ENCODE measurements around the gene DNPEP.

DNPEP gene

GRCh38 chr2:219368690-219369191 is 19.0 kb downstream of the DNPEP start:
- Mint-ChIP-seq H3K27me3 (no peaks in the 10 kb centered on the region), H3K9me3 (ENCODE audit: low read depth) (no peaks in the 10 kb centered on the region), H3K4me1 (ENCODE audit: low read depth) (no peaks in the 10 kb centered on the region), H3K4me3 (no peak overlapping the region), H3K36me3 (peaks cover 3% of the 10 kb centered on the region), H3K27ac (no peak overlapping the region)

- Mint-ChIP-seq H3K27ac (no peak overlapping the region), H3K36me3 (peaks cover 11% of the 10 kb centered on the region), H3K4me3 (no peak overlapping the region), H3K4me1 (ENCODE audit: low read depth) (peaks cover 6% of the 10 kb centered on the region), H3K27me3 (peaks cover 11% of the 10 kb centered on the region), H3K9me3 (ENCODE audit: low read depth) (no peaks in the 10 kb centered on the region)
Measured at GRCh38 chr2:219362524-219363164, 25.1 kb downstream of the DNPEP start.

GRCh38 chr2:219362072-219362471 is 25.6 kb downstream of the DNPEP start:
- Mint-ChIP-seq H3K4me3 (no peak overlapping the region), H3K36me3 (peaks cover 11% of the 10 kb centered on the region), H3K4me1 (ENCODE audit: low read depth) (peaks cover 6% of the 10 kb centered on the region), H3K27me3 (peaks cover 11% of the 10 kb centered on the region), H3K9me3 (ENCODE audit: low read depth) (no peaks in the 10 kb centered on the region), H3K27ac (no peak overlapping the region)

- H3K27me3 Mint-ChIP-seq = peaks cover 26% of the 10 kb centered on the region
- H3K4me3 Mint-ChIP-seq = peak overlapping the region; percentile 48
Measured at GRCh38 chr2:219358170-219359075, 29.3 kb downstream of the DNPEP start.

GRCh38 chr2:219356834-219357233 is 30.9 kb downstream of the DNPEP start:
- Mint-ChIP-seq H3K4me1 (ENCODE audit: low read depth) (peaks cover 6% of the 10 kb centered on the region), H3K4me3 (peak overlapping the region; percentile 38), H3K27me3 (peaks cover 26% of the 10 kb centered on the region), H3K9me3 (ENCODE audit: low read depth) (no peaks in the 10 kb centered on the region), H3K36me3 (peaks cover 9% of the 10 kb centered on the region), H3K27ac (no peak overlapping the region)

More at GRCh38 chr2:219358170-219359075, 29.3 kb downstream of the DNPEP start:
- H3K27ac Mint-ChIP-seq = no peak overlapping the region
- H3K9me3 Mint-ChIP-seq (ENCODE audit: low read depth) = no peaks in the 10 kb centered on the region
- H3K4me1 Mint-ChIP-seq (ENCODE audit: low read depth) = peaks cover 6% of the 10 kb centered on the region
- H3K36me3 Mint-ChIP-seq = peaks cover 11% of the 10 kb centered on the region

- Mint-ChIP-seq H3K27me3 (peaks cover 22% of the 10 kb centered on the region), H3K27ac (no peak overlapping the region), H3K4me3 (no peak overlapping the region), H3K36me3 (no peaks in the 10 kb centered on the region), H3K9me3 (ENCODE audit: low read depth) (no peaks in the 10 kb centered on the region), H3K4me1 (ENCODE audit: low read depth) (peaks cover 6% of the 10 kb centered on the region)
Measured at GRCh38 chr2:219354582-219354981, 33.1 kb downstream of the DNPEP start.

- peaks cover 2% of the 10 kb centered on the region for H3K36me3 Mint-ChIP-seq
- no peak overlapping the region for H3K27ac Mint-ChIP-seq
- H3K27me3 Mint-ChIP-seq = peaks cover 24% of the 10 kb centered on the region
- H3K4me3 Mint-ChIP-seq = no peak overlapping the region
- H3K9me3 Mint-ChIP-seq (ENCODE audit: low read depth) = no peaks in the 10 kb centered on the region
- peaks cover 3% of the 10 kb centered on the region for H3K4me1 Mint-ChIP-seq (ENCODE audit: low read depth)
Measured at GRCh38 chr2:219353129-219353528, 34.6 kb downstream of the DNPEP start.

GRCh38 chr2:219352448-219353023 is 35.2 kb downstream of the DNPEP start:
- Mint-ChIP-seq H3K36me3 (peaks cover 4% of the 10 kb centered on the region), H3K4me3 (no peak overlapping the region), H3K9me3 (ENCODE audit: low read depth) (no peaks in the 10 kb centered on the region), H3K4me1 (ENCODE audit: low read depth) (no peaks in the 10 kb centered on the region), H3K27me3 (peaks cover 24% of the 10 kb centered on the region), H3K27ac (no peak overlapping the region)

GRCh38 chr2:219350710-219351221 is 36.9 kb downstream of the DNPEP start:
- H3K4me3 Mint-ChIP-seq = no peak overlapping the region
- no peak overlapping the region for H3K27ac Mint-ChIP-seq
- H3K27me3 Mint-ChIP-seq = peaks cover 19% of the 10 kb centered on the region

GRCh38 chr2:219350215-219350614 is 37.5 kb downstream of the DNPEP start:
- Mint-ChIP-seq H3K4me1 (ENCODE audit: low read depth) (no peaks in the 10 kb centered on the region), H3K36me3 (peaks cover 4% of the 10 kb centered on the region), H3K4me3 (no peak overlapping the region), H3K9me3 (ENCODE audit: low read depth) (no peaks in the 10 kb centered on the region), H3K27ac (no peak overlapping the region), H3K27me3 (peaks cover 20% of the 10 kb centered on the region)

More at GRCh38 chr2:219350710-219351221, 36.9 kb downstream of the DNPEP start:
- H3K9me3 Mint-ChIP-seq (ENCODE audit: low read depth) = no peaks in the 10 kb centered on the region
- H3K4me1 Mint-ChIP-seq (ENCODE audit: low read depth) = no peaks in the 10 kb centered on the region
- peaks cover 4% of the 10 kb centered on the region for H3K36me3 Mint-ChIP-seq

GRCh38 chr2:219344751-219345430 is 42.8 kb downstream of the DNPEP start:
- H3K4me1 Mint-ChIP-seq (ENCODE audit: low read depth) = no peaks in the 10 kb centered on the region
- H3K27me3 Mint-ChIP-seq = peaks cover 12% of the 10 kb centered on the region
- H3K9me3 Mint-ChIP-seq (ENCODE audit: low read depth) = no peaks in the 10 kb centered on the region
- no peak overlapping the region for H3K27ac Mint-ChIP-seq
- peaks cover 4% of the 10 kb centered on the region for H3K36me3 Mint-ChIP-seq
- no peak overlapping the region for H3K4me3 Mint-ChIP-seq

- H3K27me3 Mint-ChIP-seq = peaks cover 41% of the 10 kb centered on the region
Measured at GRCh38 chr2:219335373-219335786, 52.3 kb downstream of the DNPEP start.

GRCh38 chr2:219334076-219334475 is 53.6 kb downstream of the DNPEP start:
- Mint-ChIP-seq H3K27ac (no peak overlapping the region), H3K4me1 (ENCODE audit: low read depth) (peaks cover 2% of the 10 kb centered on the region), H3K36me3 (peaks cover 9% of the 10 kb centered on the region), H3K4me3 (no peak overlapping the region), H3K9me3 (ENCODE audit: low read depth) (no peaks in the 10 kb centered on the region), H3K27me3 (peaks cover 40% of the 10 kb centered on the region)

More at GRCh38 chr2:219335373-219335786, 52.3 kb downstream of the DNPEP start:
- no peak overlapping the region for H3K27ac Mint-ChIP-seq
- H3K4me1 Mint-ChIP-seq (ENCODE audit: low read depth) = peaks cover 2% of the 10 kb centered on the region
- no peaks in the 10 kb centered on the region for H3K9me3 Mint-ChIP-seq (ENCODE audit: low read depth)
- no peak overlapping the region for H3K4me3 Mint-ChIP-seq
- H3K36me3 Mint-ChIP-seq = peaks cover 13% of the 10 kb centered on the region

GRCh38 chr2:219332542-219332941 is 55.2 kb downstream of the DNPEP start, which contains the start of gene RESP18:
Gene RESP18 (minus strand): TSS chr2:219332744.
- Mint-ChIP-seq H3K4me3 (no peak within 1 kb of the TSS), H3K36me3 (peaks cover 9% of the 10 kb centered on the region), H3K9me3 (ENCODE audit: low read depth) (no peaks in the 10 kb centered on the region), H3K4me1 (ENCODE audit: low read depth) (peaks cover 2% of the 10 kb centered on the region), H3K27me3 (peaks cover 39% of the 10 kb centered on the region), H3K27ac (no peak within 1 kb of the TSS)
